Activated CD8-positive, alpha-beta memory T cell treated with anti-CD3 and anti-CD28 coated beads for 4 hours (primary cell): ENCODE measurements around the gene OR5A1.
"Not testable (repeated sequence)": the region's sequence is repeated elsewhere in the genome, so short reads cannot be mapped to it uniquely, and the experiment has no call there.

ENCODE experiments used
- DNase-seq, 2 donors: peaks; one replicate each; pipeline ENCODE4 v3.0.0-alpha.2; 2020; ENCODE audit warnings: low read depth in 2 of 2

The OR5A1 gene

DNA sequence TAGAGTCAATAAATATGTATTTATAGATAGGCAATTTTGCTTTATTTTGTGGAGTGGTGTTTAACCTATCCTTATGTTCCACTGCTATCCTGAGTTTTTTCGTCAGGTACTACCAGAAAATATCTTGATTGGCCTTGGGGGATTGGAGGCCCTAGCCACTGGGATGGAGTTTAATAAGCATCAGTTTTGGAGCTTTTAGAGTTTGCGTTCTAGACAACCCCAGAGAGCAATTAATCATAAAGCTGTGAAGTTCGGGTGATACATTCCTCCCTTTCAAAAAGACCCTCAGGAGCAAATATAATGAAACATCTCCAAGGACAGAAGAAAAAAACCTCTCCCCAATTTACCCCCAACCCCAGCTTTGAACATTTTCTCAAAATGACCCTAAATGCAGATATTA is at the start of gene OR5A1:
TSS of gene OR5A1 (plus strand) at position 301 of the 400 bp plus-strand sequence. CDS start 6,700 bp downstream, outside the sequence.
- no peak for DNase-seq

DNA sequence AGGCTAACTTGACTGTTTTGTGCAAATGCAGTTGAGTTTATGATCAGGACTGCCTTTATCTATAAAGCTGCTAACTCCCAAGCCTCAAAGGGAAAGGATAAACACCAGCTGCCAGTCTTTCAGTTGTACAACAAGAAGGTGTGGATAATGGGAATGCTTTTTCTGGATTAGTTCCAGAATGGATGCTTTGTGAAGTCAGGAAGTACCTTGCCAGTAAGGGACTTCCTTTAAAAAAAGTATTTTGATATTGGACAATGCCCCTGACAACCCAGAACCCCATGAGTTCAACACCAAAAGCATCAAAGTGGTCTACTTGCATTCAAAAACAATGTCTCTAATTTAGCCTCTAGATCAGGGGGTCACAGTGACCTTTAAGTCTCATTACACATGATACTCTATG is 42.1 kb upstream of the OR5A1 start:
- DNase-seq: no peak

DNA sequence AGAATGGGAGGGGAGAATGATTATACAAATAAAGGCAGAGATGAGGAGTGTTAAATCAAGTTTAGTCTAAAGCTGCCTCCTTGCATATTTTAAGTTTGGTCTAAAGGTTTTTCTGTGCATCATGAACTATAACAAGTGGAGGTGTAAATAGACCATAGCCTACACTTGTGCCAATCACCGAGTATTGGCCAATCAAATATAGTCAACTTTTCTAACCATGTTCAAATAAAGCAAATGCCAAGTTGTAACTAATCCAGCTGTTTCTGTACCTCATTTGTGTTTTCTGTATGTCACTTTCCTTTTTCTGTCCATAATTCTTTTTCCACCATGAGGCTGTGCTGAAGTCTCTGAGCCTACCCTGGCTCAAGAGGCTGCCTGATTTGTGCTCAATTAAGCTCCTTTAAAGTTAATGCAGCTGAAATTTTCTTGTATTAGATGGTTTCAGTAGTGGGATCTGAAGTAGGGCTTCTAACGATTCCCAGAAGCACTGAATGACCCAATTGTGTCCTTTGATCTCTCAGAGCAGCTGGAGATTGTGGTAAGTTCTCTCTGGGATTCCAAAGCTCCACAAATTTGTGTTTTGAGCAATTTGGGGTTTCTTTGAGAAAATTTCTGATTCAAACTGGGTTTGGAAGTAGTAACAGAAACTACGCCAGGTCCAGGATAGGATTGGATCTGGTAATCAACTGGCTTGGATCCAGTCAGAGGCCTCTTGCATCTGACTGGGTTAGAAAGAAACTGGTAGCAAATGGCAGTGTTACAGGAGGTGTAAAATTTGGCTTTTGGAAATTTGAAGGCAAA is 35.6 kb upstream of the OR5A1 start:
- no peak for DNase-seq

DNA sequence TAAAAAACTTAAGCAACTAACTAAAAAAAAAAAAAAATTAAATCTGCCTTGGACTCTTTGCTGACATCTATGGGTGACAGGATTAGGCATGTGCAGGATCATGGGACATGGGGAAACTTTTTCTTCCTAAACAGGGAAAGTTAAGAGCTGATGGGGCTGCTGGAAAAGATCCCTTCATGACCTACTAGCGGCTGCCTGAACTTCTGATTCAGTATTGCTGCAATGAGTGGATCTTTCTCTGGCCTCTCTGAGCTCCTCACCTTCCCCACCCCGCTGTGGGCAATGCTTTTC is 35.1 kb upstream of the OR5A1 start:
- DNase-seq: no peak

DNA sequence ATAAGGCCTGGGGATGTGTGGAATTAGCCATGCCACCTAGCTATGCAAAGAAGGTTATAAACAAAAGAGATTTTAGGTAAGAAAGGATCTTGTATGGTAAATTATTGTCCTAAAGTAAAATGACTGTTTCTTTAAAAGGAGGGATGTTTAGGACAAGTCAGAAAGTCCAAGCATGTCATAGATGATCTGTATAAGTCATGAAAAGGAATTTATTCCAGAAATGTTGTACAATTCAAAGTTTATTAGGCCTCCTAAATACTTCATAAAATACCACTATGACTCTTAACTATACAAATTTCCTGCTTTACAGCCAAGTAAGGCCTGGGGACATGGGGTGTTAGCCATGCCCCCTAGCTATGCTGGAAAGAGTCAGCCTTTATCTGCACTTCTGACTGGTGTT is 32.7 kb upstream of the OR5A1 start:
- no peak for DNase-seq

DNA sequence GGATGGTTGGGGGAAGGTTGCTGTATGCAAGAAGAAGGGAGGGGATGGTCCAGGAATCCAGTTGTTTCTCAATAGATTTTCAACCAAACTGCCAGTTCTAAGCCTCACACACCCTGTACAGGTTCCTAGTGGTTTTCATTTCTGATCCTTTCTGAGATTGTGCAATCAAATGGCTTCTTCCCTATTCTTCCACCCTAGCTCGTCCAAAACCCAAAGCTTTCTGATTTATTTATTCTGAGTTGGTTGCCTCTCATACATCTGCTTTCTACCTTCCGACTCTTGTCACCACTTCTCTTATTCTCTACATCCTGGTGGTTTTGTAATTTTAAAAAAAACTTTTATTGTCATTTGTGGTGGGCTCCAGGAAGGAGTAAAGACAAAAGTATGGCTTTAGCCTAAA is 22.6 kb upstream of the OR5A1 start:
- DNase-seq: no peak

DNA sequence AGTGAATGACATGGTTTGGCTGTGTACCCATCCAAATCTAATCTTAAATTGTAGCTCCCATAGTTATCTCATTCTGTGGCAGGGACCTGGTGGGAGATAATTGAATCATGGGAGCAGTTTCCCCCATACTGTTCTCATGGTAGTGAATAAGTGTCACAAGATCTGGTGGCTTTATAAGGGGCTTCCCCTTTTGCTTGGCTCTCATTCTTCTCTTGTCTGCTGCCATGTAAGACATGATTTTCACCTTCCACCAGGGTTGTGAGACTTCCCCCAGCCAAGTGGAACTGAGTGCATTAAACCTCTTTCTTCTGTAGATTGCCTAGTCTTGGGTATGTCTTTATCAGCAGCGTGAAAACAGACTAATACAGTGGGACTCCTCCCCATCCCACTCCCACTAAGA is 21.2 kb upstream of the OR5A1 start:
- no peak for DNase-seq

DNA sequence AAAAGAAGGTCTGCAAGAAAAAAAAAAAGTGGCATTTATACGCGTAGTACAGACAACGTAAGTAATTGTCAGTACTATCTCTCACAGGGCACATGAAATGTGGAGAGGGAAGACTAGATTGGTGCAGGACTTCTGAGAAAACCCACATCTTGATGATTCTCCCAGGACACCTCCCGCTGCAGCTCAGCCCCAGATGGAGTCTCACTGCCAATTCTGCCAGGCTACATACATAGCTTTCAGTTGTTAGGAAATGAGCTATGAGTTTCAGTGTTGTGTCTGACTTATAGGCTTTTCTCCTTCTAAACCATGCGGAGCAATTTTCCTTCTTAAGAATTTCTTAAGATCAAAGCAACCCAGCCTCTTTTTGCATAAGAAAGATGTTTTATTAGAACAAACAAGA is 19.7 kb upstream of the OR5A1 start:
- no peak for DNase-seq

DNA sequence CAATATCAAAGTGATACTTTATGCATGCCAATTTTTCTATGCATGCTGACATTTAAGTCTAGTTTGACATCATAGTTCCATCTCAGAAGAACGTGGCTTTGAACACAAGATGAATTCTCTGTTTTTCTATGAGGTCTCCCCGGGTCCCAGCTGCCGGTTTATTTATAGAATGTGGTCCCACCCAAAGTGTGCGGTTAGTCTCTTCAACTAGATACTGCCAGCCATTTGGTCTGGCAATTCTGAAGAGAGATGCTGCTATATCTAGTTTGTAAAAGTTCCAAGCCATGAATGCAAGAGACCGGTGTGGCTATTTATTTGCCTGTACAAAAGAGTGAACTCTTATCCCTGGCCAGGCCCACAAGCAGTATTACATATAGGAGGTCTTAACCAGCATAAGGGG is 19.2 kb upstream of the OR5A1 start:
- DNase-seq: no peak

DNA sequence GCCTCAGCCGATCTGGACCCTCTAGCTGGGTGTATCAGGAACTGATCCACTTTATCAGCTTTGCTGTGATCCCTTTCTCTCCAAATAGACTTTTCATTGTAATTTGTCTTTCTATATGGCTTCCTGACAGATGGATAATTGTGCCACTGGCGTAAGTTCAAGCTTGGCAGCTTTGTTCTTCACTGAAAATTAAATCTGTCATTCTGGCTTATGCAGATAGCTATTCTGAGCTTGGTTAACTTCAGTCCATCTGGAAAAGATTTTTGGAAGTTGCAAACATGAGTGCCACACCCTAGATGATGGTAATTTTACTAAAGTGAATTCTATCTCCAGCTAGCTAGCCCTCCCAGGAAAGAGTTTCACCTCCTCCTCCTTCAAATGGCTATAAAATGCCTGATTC is 18.1 kb upstream of the OR5A1 start:
- no peak for DNase-seq

DNA sequence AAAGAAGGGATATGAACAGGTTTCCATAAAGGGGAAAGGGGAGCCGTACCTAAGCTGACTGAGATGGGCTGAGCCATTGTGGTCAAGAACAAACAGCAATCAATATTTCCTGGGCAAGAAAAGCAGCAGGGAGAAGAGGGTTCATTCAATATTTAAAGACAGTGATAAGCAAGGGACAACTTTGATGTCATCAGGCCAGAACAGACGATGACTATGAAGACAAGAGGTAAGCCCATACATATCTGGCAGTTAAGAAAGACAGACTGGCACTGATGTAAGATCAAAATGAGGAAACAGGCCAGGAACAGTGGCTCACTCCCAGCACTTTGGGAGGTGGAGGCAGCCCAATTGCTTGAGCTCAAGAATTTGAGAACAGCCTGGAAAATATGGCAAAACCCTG is 12.4 kb upstream of the OR5A1 start:
- DNase-seq: no peak

DNA sequence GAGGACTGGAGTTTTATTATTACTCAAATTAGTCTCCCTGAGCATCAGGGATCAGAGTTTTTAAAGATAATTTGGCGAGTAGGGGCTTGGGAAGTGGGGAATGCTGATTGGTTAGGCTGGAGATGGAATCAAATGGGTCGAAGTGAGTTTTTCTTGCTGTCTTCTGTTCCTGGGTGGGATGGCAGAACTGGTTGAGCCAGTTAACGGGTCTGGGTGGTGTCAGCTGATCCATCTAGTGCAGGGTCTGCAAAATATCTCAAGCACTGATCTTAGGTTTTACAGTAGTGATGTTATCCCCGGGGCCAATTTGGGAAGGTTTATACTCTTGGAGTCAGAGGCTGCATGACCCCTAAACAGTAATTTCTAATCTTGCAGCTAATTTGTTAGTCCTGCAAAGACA is 11.1 kb upstream of the OR5A1 start:
- no peak for DNase-seq

DNA sequence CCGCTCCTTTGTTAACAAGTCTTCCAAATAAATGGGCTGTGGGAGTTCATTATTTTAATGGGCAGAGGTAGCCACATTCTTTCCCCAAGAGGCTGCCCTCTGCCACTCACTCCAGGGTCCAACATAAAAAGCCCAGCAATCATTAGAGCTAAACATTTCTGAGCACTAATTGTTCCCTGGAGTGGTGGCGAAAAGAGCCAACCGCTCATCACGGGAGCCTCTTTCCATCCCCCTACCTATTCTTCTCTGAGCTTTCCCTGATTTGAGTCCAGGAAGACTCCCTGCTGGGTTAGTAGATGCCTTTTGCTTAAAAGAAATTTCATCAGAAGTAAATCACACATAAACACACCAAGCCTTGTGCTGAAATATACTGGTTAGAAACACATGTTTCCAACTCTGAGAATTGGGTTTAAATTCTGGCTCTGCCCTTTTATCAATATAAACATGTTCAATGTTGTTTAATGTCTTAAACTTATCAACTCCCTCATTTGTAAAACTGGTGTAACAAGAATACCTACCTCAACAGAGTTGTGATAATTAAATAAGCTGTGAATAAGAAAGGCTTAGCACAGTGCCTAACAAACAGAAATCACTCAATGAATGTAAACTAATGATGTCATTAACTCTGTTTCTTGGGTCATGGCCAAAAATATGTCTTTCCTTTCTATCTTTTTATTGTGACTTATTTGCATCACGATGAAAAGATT is 9.8 kb upstream of the OR5A1 start, which contains the start of gene OR5A2:
TSS of gene OR5A2 (minus strand) at position 53 of the 707 bp plus-strand sequence. CDS start 3,460 bp downstream, outside the sequence.
- DNase-seq: no peak

DNA sequence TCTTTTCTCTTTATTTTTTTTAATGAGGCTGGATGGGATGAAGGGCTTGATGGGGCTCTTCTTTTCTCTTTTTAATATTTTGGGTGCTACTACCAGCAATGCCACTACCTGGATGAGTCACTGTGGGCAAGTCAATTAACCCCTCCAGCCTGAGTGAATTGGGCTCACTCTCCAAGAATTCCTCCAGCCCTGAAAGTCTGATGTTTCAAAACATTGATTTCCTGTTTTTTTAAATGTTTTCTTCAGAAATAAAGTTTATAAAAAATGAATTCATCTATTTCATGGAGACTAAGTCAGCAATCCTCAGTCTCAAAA is 9.2 kb upstream of the OR5A1 start:
- DNase-seq: no peak

DNA sequence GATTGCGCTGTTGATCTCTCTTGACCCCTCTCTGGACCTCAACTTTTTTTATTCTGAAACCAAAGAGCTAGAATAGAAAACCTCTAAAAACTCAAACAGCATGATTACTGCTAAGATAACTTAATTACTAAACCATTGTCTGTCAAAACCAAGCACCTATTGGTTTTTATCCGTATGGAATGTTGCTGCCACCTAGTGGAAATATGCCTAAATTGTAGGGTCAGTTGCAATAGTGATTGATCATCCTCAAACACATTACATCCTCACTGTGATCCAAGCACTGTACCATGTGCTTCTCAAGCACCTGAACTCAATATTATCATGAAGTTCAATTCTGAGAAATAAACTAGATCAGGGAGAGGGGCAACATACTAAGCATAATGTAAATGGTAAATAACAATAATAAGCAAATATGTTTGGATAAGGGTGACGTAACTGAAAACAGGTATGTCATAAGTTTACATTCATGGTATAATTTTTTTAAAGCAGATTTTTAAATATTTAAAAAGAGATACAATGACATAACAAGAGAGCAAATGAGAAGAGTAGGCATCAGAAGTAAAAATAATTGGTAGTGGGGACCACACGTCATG is 6.2 kb upstream of the OR5A1 start:
- DNase-seq: no peak

DNA sequence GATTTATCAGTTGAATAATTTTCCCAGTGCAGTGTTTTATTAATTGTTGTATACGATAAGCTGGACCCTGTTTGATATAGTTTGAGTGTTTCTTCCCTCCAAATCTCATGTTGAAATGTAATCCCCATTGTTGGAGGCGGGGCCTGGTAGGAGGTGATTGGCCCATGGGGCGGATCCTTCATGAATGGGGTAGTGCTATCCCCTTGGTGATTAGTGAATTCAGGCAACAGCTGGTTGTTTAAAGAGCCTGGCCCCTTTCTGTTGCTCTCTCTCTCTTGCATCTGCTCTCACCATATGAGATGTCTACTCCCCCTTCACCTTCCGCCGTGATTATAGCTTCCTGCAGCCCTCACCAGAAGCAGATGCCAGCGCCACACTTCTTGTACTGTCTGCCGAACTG is 1.5 kb downstream of the OR5A1 start:
- no peak for DNase-seq

DNA sequence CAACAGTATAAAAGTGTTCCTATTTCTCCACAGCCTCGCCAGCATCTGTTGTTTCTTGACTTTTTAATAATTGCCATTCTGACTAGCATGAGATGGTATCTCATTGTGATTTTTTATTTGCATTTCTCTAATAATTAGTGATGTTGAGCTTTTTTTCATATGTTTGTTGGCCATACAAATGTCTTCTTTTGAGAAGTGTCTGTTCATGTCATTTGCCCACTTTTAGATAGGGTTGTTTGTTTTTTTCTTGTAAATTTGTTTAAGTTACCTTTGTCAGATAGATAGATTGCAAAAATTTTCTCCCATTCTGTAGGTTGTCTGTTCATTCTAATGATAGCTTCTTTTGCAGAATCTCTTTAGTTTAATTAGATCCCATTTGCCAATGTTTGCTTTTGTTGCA is 9.4 kb downstream of the OR5A1 start:
- DNase-seq: not testable (repeated sequence)

DNA sequence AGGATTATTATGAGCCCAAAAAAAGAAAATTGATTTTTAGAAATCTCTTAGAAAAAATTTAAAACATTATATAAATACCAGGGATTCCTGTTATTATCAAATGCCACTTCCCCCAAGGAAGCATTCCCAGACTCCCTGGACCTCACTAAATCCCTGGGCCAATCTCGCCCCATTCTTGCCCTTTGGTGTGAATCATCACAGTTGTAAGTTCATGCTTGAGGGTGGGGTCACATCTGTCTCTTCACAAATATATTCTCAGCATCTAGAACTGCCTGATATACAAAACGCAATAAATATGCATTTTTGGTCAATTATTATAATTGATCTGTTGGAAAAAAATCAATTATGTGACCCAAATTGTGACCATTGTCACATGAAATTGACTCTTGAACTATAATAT is 12.2 kb downstream of the OR5A1 start:
- DNase-seq: no peak

DNA sequence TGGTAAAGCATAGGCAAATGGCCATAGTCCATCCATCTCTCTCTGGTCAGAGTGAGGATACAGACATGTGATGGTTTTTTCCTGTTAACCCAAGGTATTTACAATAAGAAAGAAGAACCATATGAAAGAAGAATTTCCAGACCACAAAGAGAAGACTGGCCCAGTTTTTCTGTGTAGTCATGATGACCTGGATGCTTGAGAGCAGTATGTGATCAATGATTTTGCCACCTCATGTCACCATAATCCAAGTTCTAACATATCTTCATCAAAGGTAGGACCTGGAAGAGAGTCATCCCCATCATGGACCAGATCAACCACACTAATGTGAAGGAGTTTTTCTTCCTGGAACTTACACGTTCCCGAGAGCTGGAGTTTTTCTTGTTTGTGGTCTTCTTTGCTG is 20.4 kb downstream of the OR5A1 start, which contains the start of gene OR4D6:
TSS of gene OR4D6 (plus strand) at position 301 of the 400 bp plus-strand sequence. CDS start at position 301, 0 bp downstream.
- no peak for DNase-seq

DNA sequence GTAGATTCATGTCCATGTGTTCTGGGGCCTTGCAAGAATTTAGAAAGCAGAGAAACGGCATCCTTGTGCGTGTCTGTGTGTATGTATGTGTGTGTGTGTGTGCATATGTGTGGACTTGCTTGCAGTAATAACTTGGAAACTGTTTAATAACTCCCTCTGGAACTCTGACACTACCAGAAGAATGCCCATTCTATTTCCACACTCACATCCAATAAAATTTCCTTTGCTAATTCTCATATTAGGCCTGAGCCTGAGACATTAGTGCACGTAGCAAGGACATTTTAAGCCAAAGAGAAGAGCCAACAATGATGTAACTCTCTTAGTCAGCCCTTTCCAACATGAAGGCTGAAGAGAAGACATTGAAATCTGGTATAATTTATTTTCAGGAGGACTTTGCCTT is 23.6 kb downstream of the OR5A1 start:
- DNase-seq: no peak

DNA sequence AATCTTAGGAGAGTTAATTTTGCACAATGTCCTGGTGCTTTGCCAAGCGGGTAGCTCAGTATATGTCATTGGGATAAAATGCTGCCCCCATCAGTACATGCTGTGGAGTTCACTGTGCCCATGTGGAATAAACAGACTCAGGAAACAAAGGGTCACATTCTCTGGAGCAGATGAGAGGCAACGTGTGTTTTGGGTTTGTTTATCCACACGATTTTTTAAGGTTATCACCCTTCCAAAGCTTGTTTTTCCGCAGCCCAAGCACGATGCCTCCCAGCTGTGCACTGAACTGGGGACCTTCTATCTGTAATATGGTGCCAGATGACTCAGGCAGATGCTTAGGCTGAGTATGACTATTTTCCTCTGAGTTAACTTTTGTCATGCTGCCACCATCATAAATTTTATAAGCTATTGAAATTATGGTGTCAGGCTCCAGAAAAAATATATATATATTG is 26.9 kb downstream of the OR5A1 start:
- no peak for DNase-seq

DNA sequence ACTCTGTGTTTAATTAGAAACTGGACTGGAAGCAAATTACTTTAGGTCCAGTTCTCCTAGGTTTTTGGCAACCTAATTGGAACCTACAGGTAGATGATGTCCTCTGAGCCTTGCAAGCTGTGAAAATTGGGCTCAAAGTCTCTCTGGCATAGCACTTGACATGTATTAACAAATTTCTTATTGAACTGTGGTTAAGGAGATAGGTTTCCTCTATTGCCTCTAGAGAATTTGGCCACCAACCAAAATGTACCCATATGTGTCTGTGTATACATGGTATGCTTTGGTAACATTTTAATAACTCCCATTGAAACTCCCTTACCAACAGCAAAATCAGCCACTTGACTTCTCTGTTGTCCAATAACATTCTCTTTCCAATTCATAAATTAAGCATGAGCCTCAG is 36.7 kb downstream of the OR5A1 start, which contains the start of gene OR4D10:
TSS of gene OR4D10 (plus strand) at position 301 of the 400 bp plus-strand sequence. CDS start 4,115 bp downstream, outside the sequence.
- DNase-seq: no peak

DNA sequence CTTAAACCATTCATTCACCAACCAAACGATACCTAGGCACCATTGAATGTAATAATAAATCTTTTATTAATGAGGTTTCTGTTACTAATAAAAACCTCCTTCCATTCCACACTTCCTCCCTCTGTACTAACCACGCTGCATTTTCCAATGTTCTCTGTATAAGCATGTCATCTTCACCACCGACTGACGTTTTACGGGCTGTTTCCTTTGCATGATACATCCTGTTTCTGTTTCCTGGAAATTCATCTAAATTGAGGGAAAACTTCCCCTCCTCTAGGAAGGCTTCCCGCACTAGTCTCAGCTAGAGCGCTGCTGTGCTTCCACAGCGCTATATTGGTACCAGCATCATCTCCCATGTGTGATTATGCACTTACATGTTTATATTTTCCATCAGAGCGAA is 38.9 kb downstream of the OR5A1 start:
- no peak for DNase-seq
